Mesodermal cell (in vitro differentiated cells): ENCODE data around the gene SRC.

Experiments
- H3K27ac ChIP-seq: 2 replicates; pipeline ENCODE4 v1.7.0; 2013; ENCODE audit warnings: mild to moderate bottlenecking, low read depth, low read length, moderate library complexity; ENCODE audit not compliant: severe bottlenecking
- H3K36me3 ChIP-seq: 2 replicates; pipeline ENCODE4 v1.7.1; 2013; ENCODE audit warnings: mild to moderate bottlenecking, low read length, moderate library complexity; ENCODE audit not compliant: control insufficient read depth, insufficient read depth
- H3K4me1 ChIP-seq: one replicate; pipeline ENCODE4 v1.7.1; 2013; ENCODE audit warnings: mild to moderate bottlenecking, low read length; ENCODE audit not compliant: insufficient read depth, control insufficient read depth, poor library complexity, severe bottlenecking
- H3K4me3 ChIP-seq: 2 replicates; pipeline ENCODE4 v1.7.0; 2013; ENCODE audit warnings: low read length, control low read depth, mild to moderate bottlenecking; ENCODE audit not compliant: insufficient read depth, poor library complexity, severe bottlenecking; ENCODE audit errors: extremely low read depth
- H3K9me3 ChIP-seq: 2 replicates; pipeline ENCODE4 v1.7.1; 2013; ENCODE audit warnings: mild to moderate bottlenecking, low read length, moderate library complexity; ENCODE audit not compliant: control insufficient read depth
- WGBS, 2 experiments: methylation state at CpG; one replicate each; pipeline ENCODE4 v1.1.5; 2013; ENCODE audit warnings: missing lambda C conversion rate in 2 of 2; ENCODE audit not compliant: insufficient coverage in 2 of 2; 5-methylcytosine and 5-hydroxymethylcytosine counted together

Gene SRC

DNA sequence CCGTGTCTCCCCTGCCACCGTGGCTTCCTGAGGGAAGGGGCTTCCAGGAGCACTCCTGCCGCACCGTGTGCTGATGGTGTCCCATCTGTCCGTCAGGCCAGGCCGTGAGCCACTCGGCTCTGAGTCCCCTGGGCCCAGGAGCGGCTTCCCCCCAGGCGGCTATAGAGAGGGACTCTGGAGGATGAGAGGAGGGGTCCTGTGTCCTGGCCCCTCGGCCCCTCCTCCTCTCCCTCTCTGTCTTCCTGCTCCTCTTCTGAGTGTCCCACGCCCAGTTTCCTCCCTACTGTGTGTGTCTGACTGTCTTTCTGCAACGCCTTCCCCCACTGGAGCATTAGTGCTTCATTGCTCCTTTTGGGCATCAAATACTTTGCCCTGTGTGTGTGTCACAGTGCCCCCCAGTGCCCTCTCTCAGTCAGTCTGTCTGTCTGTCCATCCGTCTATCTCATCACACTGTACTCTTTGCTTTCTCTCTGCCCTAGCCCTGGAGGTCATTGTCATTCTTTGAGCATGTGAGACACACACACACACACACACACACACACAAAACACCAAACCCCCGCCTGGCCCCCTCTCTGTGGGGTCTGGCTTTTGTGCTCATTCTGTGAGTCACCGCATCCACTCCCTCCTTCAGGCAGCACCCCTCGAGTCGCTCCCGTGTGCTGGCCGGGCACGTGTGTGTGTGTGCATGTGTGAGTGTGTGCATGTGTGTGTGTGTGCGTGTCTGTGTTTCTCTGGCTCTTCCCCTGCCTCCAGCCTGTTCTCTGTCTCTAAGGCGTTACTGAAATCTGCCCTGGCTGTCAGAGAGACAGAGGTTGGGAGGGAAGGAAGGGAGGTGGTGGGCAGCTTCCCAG lies 71.9 kb downstream of the SRC start:
- H3K4me3 ChIP-seq = no peak overlapping the region
- H3K4me1 ChIP-seq = peaks cover 29% of the 10 kb centered on the region
- no peak overlapping the region for H3K27ac ChIP-seq
- H3K36me3 ChIP-seq = no peaks in the 10 kb centered on the region
- WGBS, 2 experiments = 62 to 63% methylated on average over 7 to 11 of the region's 22 CpGs
- no peaks in the 10 kb centered on the region for H3K9me3 ChIP-seq

DNA sequence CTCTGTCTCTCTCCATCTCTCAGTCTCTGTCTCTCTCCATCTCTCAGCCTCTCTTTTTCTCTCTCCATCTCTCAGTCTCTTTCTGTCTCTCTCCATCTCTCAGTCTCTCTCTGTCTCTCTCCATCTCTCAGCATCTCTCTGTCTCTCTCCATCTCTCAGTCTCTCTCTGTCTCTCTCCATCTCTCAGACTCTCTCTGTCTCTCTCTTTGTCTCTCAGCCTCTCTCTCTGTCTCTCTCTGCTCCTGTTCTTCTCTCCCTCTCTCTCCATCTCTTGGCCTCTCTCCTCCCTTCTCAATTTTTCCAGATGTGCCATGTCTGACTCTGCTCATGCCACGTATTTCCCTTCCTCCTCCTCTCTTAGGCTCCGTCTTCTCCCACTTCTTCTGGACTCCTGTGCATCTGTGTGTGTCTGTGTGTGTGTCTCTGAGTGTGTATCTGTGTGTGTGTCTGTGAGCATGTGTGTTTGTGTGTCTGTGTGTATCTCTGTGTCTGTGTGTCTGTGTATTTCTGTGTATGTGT lies 72.7 kb downstream of the SRC start:
- H3K4me3 ChIP-seq = no peak overlapping the region
- H3K27ac ChIP-seq = no peak overlapping the region
- H3K9me3 ChIP-seq = no peaks in the 10 kb centered on the region
- WGBS, 2 experiments = no CpG with 5 or more reads among the region's 2 CpGs
- peaks cover 33% of the 10 kb centered on the region for H3K4me1 ChIP-seq
- no peaks in the 10 kb centered on the region for H3K36me3 ChIP-seq

DNA sequence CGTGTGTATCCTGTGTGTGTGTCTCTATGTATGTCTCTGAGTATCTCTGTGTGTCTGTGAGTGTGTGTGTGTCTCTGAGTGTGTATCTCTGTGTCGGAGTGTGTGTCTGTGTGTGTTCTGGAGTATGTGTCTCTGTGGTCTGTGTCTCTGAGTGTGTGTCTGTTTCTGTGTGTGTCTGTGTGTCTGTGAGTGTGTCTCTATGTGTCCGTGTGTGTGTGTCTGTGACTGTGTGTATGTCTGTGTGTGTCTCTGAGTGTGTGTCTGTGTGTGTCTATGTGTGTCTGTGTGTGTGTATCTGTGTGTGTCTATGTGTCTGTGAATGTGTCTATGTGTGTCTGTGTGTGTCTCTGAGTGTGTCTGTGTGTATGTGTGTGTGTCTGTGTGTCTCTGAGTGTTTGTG lies 73.4 kb downstream of the SRC start:
- H3K36me3 ChIP-seq = no peaks in the 10 kb centered on the region
- H3K4me1 ChIP-seq = peaks cover 30% of the 10 kb centered on the region
- no peaks in the 10 kb centered on the region for H3K9me3 ChIP-seq
- no peak overlapping the region for H3K4me3 ChIP-seq
- WGBS, 2 experiments = 90 to 92% methylated on average over 2 to 3 of the region's 3 CpGs
- no peak overlapping the region for H3K27ac ChIP-seq

DNA sequence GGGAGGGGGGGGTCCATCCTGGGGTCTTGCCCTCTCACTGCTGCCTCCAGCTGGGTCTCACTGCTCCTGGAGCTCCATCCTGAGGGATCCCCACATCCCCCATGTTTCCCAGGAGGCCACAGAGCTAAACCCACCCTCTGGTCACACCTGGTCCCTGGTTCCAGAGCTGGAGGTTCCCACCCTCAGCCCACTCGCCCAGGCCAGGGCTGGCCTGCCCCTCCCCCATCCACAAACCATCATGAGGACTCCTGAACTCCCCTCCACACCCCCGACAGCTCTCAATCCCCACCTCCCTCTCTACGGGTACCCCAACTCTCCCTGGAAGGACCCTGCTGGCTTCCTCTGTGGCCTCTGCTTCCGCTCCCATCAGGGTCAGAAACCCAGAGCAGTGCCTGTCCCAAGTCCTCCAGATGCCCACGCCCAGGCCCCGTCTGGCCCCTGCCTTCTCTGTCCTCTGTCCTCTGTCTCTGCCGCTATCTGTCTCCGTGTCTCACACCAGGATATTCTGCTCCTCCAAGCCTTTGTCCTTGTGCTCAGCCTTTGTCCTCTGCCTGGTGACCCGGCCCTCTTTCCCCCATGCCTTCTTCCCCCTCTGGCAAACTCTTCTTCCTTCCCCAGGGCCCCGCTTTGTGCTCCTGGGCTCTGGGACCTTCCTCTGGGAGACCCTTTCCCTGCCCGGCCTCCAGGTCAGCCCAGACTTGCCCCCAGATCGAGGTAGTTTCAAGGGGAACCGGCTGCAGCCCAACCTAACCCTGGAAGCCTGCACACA lies 74.0 kb downstream of the SRC start:
- Histone ChIP-seq H3K9me3 (no peaks in the 10 kb centered on the region), H3K4me3 (no peak overlapping the region), H3K27ac (no peak overlapping the region), H3K4me1 (peaks cover 29% of the 10 kb centered on the region), H3K36me3 (no peaks in the 10 kb centered on the region)
- 72 to 76% methylated on average over 13 of the region's 13 CpGs for WGBS, 2 experiments

DNA sequence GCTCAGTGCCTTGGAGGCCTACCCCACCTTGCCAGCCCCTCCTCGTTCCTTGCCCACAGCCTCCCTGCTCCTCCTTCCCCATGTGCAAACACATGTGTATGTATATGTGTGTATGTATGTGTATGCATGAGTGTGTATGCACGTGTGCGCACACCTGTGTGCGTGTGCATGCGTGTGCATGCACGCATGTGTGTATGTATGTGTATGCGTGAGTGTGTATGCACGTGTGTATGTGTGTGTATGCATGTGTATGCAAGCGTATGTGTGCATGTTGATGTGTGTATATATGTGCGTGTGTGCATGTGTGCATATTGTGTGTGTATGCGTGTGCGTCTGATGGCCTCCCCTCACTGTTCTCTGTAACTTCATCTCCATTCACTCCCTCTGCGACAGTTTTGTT lies 74.7 kb downstream of the SRC start:
- Histone ChIP-seq H3K4me1 (peaks cover 29% of the 10 kb centered on the region), H3K36me3 (no peaks in the 10 kb centered on the region), H3K4me3 (no peak overlapping the region), H3K27ac (no peak overlapping the region), H3K9me3 (no peaks in the 10 kb centered on the region)
- WGBS, 2 experiments = 97 to 100% methylated on average over 9 to 11 of the region's 13 CpGs

DNA sequence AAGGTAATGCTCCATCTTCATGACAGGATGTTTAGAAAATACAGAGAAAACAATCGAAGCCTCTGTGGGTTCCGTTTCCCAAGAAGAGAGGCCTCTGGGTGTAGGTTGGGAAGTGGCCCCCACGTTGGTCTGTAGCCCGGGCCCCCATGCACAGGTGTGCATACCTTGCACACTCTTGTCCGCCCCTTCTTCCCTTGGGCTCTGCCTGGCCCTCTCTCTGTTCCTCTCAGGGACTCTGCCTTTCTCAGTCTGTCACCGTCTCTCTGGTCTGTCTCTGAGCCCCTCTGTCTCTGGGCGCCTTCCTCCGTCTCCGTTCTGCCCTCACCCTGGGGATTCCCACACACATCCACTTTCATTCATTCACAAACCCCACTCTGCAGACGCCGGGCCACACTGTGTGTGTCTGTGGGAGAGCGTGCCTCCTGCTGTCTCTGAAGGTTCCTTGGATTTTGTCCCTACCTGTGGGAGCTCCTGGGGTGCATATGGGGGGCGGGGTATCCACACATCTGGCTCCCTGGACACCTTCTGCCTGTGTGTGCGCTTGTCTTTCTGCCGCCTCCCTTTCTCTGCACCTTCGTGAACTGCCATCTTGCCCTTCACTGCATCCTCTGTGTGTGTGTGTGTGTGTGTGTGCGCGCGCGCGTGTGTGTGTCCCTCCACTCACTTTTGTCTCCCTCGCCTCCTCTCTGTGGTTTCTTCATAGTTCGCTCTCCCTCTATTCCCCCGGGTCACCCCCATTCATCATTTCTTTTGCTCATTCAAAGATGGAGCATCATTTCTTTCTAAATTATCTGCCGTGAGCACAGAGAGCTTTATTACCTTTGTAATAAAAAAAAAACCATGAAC lies 75.3 kb downstream of the SRC start:
- Histone ChIP-seq H3K4me1 (peaks cover 29% of the 10 kb centered on the region), H3K9me3 (no peaks in the 10 kb centered on the region), H3K27ac (no peak overlapping the region), H3K36me3 (no peaks in the 10 kb centered on the region), H3K4me3 (no peak overlapping the region)
- 89 to 93% methylated on average over 7 to 11 of the region's 25 CpGs for WGBS, 2 experiments

DNA sequence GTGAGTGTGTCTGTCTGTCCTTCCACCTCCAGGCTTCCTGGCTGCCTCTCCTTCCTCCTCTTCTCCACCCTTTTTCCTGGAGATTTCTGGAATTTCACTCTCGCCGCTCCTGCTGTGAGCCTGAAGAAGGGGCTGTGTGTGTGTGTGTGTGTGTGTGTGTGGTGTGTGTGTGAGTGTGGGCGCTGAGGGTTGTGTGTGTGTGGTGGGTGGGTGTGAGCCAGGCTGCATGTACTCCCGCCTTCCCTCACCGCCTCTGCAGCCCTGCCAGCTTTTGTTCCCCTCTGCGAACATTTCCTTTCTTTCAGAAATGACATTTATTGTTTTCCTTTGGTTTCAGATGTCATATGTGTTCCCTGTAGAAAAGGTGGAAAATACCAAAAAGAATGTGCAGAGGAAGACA lies 76.0 kb downstream of the SRC start:
- no peak overlapping the region for H3K4me3 ChIP-seq
- H3K27ac ChIP-seq = no peak overlapping the region
- H3K9me3 ChIP-seq = no peaks in the 10 kb centered on the region
- H3K4me1 ChIP-seq = peaks cover 29% of the 10 kb centered on the region
- no peaks in the 10 kb centered on the region for H3K36me3 ChIP-seq
- 100% methylated on average over 1 of the region's 6 CpGs; no CpG with 5 or more reads in 1 of the 2 experiments for WGBS, 2 experiments

DNA sequence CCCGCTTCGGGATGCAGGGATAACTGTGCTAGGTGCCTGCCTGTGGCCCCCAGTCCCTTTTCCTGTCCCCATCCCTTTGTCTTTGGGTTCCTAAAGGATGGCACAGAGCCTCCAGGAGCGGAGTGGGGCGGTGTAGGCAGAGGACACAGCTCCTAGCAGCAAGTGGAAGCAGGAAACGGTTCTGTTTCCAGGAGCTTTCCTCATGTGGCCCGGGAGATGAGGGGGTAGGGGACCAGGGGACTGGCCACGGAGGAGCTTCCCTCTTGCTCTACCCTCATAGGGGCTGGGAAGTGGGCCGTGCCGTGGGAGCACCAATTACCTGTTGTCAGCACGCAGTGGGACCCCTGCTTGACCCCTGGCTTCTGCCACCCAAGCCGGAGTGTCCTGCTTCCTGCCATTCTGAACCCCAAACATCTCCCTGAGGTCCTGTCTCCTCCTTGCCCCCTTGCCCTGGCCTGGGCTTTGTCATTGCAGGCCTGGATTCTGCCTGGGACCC lies 76.9 kb downstream of the SRC start:
- Histone ChIP-seq H3K4me1 (peaks cover 28% of the 10 kb centered on the region), H3K27ac (no peak overlapping the region)
- 63 to 70% methylated on average over 8 to 9 of the region's 11 CpGs for WGBS, 2 experiments

DNA sequence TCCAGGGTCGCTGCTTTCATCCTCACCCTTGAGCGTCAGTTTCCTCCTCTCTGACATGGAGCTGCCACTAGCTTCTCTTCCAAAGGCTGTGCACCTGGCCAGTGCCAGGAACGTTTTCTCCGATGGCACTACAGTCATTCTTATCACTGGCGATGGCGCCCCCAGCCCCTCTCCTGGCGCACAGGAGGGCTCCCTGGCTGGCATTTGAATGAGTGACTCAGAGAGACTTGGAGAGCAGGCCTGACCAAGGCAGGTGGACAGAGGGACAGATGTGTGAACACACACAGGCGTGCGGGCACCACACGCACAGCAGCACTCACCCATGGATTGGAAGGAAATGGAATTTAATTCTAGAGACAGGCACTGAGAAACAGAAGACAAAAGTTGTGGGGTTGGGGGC lies 77.6 kb downstream of the SRC start:
- H3K36me3 ChIP-seq = no peaks in the 10 kb centered on the region
- 91 to 97% methylated on average over 10 of the region's 10 CpGs for WGBS, 2 experiments
- H3K9me3 ChIP-seq = no peaks in the 10 kb centered on the region
- H3K4me3 ChIP-seq = no peak overlapping the region
- no peak overlapping the region for H3K27ac ChIP-seq
- peaks cover 21% of the 10 kb centered on the region for H3K4me1 ChIP-seq

More for the DNA sequence above, 76.9 kb downstream of the SRC start:
- Histone ChIP-seq H3K36me3 (no peaks in the 10 kb centered on the region), H3K9me3 (no peaks in the 10 kb centered on the region), H3K4me3 (no peak overlapping the region)
